GM23248 (cell line): ENCODE results near the gene CHDH. TPM values are rescaled to one million over a fixed set of nuclear protein-coding genes. Genes with fewer than 3 reads are reported as not detected.

Experiments used
- DNase-seq: peaks from one replicate; pipeline ENCODE4 v3.0.0-alpha.2; 2015
- H2AFZ ChIP-seq: fragments of 200-600 bp; sonication (generic); 2 replicates; pipeline ENCODE4 v1.6.1; 2016; ENCODE audit warnings: antibody characterized with exemption
- H3F3A ChIP-seq: fragments of 200-600 bp; sonication (generic); 2 replicates; pipeline ENCODE4 v1.6.1; 2016; ENCODE audit warnings: mild to moderate bottlenecking, antibody characterized with exemption, mixed run types; ENCODE audit not compliant: insufficient read depth
- H3K27ac ChIP-seq: fragments of 200-600 bp; sonication (generic); 2 replicates; pipeline ENCODE4 v1.5.1; 2016; ENCODE audit warnings: mild to moderate bottlenecking
- H3K27me3 ChIP-seq: fragments of 200-600 bp; sonication (generic); replicated peaks from 2 replicates; pipeline ENCODE4 v1.6.1; 2016; ENCODE audit warnings: mild to moderate bottlenecking; ENCODE audit not compliant: insufficient read depth
- H3K36me3 ChIP-seq: fragments of 200-600 bp; sonication (generic); 2 replicates; pipeline ENCODE4 v1.6.1; 2016; ENCODE audit warnings: low read depth, mild to moderate bottlenecking
- H3K4me1 ChIP-seq: fragments of 200-600 bp; sonication (generic); 2 replicates; pipeline ENCODE4 v1.6.1; 2016; ENCODE audit warnings: mild to moderate bottlenecking; ENCODE audit not compliant: insufficient read depth
- H3K4me2 ChIP-seq: fragments of 200-600 bp; sonication (generic); one replicate; pipeline ENCODE4 v1.6.1; 2016; ENCODE audit warnings: mild to moderate bottlenecking; ENCODE audit not compliant: unreplicated experiment
- H3K4me3 ChIP-seq: fragments of 200-600 bp; sonication (generic); 2 replicates; pipeline ENCODE4 v1.5.1; 2016; ENCODE audit warnings: mild to moderate bottlenecking
- H3K79me2 ChIP-seq: fragments of 200-600 bp; sonication (generic); 2 replicates; pipeline ENCODE4 v1.6.1; 2016; ENCODE audit warnings: mild to moderate bottlenecking; ENCODE audit not compliant: insufficient read depth
- H3K9ac ChIP-seq: fragments of 200-600 bp; sonication (generic); 2 replicates; pipeline ENCODE4 v1.6.1; 2016; ENCODE audit warnings: mild to moderate bottlenecking
- H3K9me2 ChIP-seq: fragments of 200-600 bp; sonication (generic); 2 replicates; pipeline ENCODE4 v1.6.1; 2016; ENCODE audit warnings: mixed run types, mild to moderate bottlenecking, moderate library complexity; ENCODE audit not compliant: insufficient read depth
- H3K9me3 ChIP-seq: fragments of 200-600 bp; sonication (generic); one replicate; pipeline ENCODE4 v1.6.1; 2017; ENCODE audit warnings: low read depth
- H4K20me1 ChIP-seq: fragments of 200-600 bp; sonication (generic); 2 replicates; pipeline ENCODE4 v1.6.0; 2016; ENCODE audit not compliant: insufficient read depth
- EZH2 ChIP-seq: fragments of 200-600 bp; sonication (generic); IDR thresholded peaks from 2 replicates; pipeline ENCODE4 v1.6.1; 2018; ENCODE audit warnings: antibody characterized with exemption, mild to moderate bottlenecking; ENCODE audit not compliant: insufficient read depth, poor library complexity, severe bottlenecking
- EZH2phosphoT487 ChIP-seq: fragments of 200-600 bp; sonication (generic); IDR thresholded peaks from 2 replicates; pipeline ENCODE4 v1.6.1; 2018; ENCODE audit warnings: antibody characterized with exemption, moderate library complexity, mild to moderate bottlenecking, low read depth; ENCODE audit not compliant: insufficient read depth
- WGBS, 2 experiments: methylation state at CpG; one replicate each; pipeline ENCODE4 v1.1.6; 2015 to 2017; ENCODE audit warnings: low lambda C conversion rate in 2 of 2, low coverage in 1 of 2; ENCODE audit errors: missing lambda C conversion rate in 2 of 2; 5-methylcytosine and 5-hydroxymethylcytosine counted together
- in situ Hi-C: fragments of 300-500 bp; cut with MboI; formaldehyde crosslinking; loops from 2 replicates; pipeline ENCODE4 v1.15.0; 2020
- polyA plus RNA-seq: library from polyadenylated mRNA; unstranded; fragments of >200 nt; fragmentation: Nextera tagmentation; extraction: Ambion mirVana; gene quantifications from 2 replicates; pipeline ENCODE4 v1.2.1, GENCODE V29; 2016
- total RNA-seq: library from RNA; depleted of rRNA; stranded (reverse); fragments of >200 nt; shearing (Covaris generic); gene quantifications from 2 replicates; pipeline ENCODE4 v1.2.3, GENCODE V29; 2014

Gene CHDH
- total and polyA plus RNA-seq, 2 experiments from 2014 or later = 0.11 TPM; not detected in 1

GRCh38 chr3:53800041-53800906, 45.9 kb downstream of the CHDH start:
- no peak overlapping the region for H3K9ac ChIP-seq
- H3K4me3 ChIP-seq = no peak overlapping the region
- H3K9me2 ChIP-seq = no peaks in the 10 kb centered on the region
- in situ Hi-C loops = no loop called here
- H3K79me2 ChIP-seq = no peaks in the 10 kb centered on the region
- DNase-seq = no peak
- no peaks in the 10 kb centered on the region for H4K20me1 ChIP-seq
- H3K27me3 ChIP-seq = no peaks in the 10 kb centered on the region
- no peaks in the 10 kb centered on the region for H3K36me3 ChIP-seq
- peaks cover 15% of the 10 kb centered on the region for H3K4me1 ChIP-seq
- 0 out of 2 replicates have a peak, but pooled peaks cover 7% of the 10 kb centered on the region for H3F3A ChIP-seq
- H2AFZ ChIP-seq = no peak overlapping the region
- H3K9me3 ChIP-seq = no peaks in the 10 kb centered on the region
- TF ChIP-seq EZH2 (no peak), EZH2phosphoT487 (no peak)
- H3K27ac ChIP-seq = no peak overlapping the region
- 60 to 67% methylated on average over 16 of the region's 16 CpGs for WGBS, 2 experiments
- H3K4me2 ChIP-seq = no peak overlapping the region

- Histone ChIP-seq H3K9me3 (no peaks in the 10 kb centered on the region), H3K27ac (no peak overlapping the region), H3F3A (0 out of 2 replicates have a peak, but pooled peaks cover 7% of the 10 kb centered on the region), H3K9me2 (no peaks in the 10 kb centered on the region), H3K27me3 (no peaks in the 10 kb centered on the region), H2AFZ (no peak overlapping the region), H3K4me1 (peaks cover 14% of the 10 kb centered on the region), H4K20me1 (no peaks in the 10 kb centered on the region), H3K4me2 (no peak overlapping the region), H3K4me3 (no peak overlapping the region), H3K9ac (no peak overlapping the region), H3K79me2 (no peaks in the 10 kb centered on the region), H3K36me3 (no peaks in the 10 kb centered on the region)
- WGBS, 2 experiments = 93 to 95% methylated on average over 12 of the region's 12 CpGs
- in situ Hi-C loops = no loop called here
- no peak for TF ChIP-seq EZH2
- no peak for TF ChIP-seq EZH2phosphoT487
- peak; percentile 38 for DNase-seq
Measured at GRCh38 chr3:53799338-53799865, 46.8 kb downstream of the CHDH start.

GRCh38 chr3:53798144-53798543, 48.1 kb downstream of the CHDH start:
- in situ Hi-C loops = no loop called here
- H3K36me3 ChIP-seq = no peaks in the 10 kb centered on the region
- H3K4me3 ChIP-seq = no peak overlapping the region
- no peak overlapping the region for H2AFZ ChIP-seq
- no peaks in the 10 kb centered on the region for H3K27me3 ChIP-seq
- no peaks in the 10 kb centered on the region for H4K20me1 ChIP-seq
- WGBS, 2 experiments = 72 to 77% methylated on average over 8 of the region's 8 CpGs
- no peaks in the 10 kb centered on the region for H3K9me2 ChIP-seq
- H3K9me3 ChIP-seq = no peaks in the 10 kb centered on the region
- no peak overlapping the region for H3K4me2 ChIP-seq
- peaks cover 11% of the 10 kb centered on the region for H3K4me1 ChIP-seq
- DNase-seq = no peak
- H3K9ac ChIP-seq = no peak overlapping the region
- H3K79me2 ChIP-seq = no peaks in the 10 kb centered on the region
- TF ChIP-seq EZH2 = no peak
- no peak for TF ChIP-seq EZH2phosphoT487
- 0 out of 2 replicates have a peak, but pooled peaks cover 7% of the 10 kb centered on the region for H3F3A ChIP-seq
- H3K27ac ChIP-seq = no peak overlapping the region

GRCh38 chr3:53795789-53796560, 50.2 kb downstream of the CHDH start:
- no peaks in the 10 kb centered on the region for H3K9me2 ChIP-seq
- in situ Hi-C loops = no loop called here
- no peaks in the 10 kb centered on the region for H4K20me1 ChIP-seq
- H3K9ac ChIP-seq = no peak overlapping the region
- H3K36me3 ChIP-seq = no peaks in the 10 kb centered on the region
- DNase-seq = no peak
- H3K4me1 ChIP-seq = peaks cover 11% of the 10 kb centered on the region
- no peak overlapping the region for H3K4me2 ChIP-seq
- TF ChIP-seq EZH2 = no peak
- TF ChIP-seq EZH2phosphoT487 = no peak
- H3K9me3 ChIP-seq = no peaks in the 10 kb centered on the region
- no peaks in the 10 kb centered on the region for H3K79me2 ChIP-seq
- no peak overlapping the region for H2AFZ ChIP-seq
- 0 out of 2 replicates have a peak, but pooled peaks cover 7% of the 10 kb centered on the region for H3F3A ChIP-seq
- H3K27me3 ChIP-seq = no peaks in the 10 kb centered on the region
- 57 to 60% methylated on average over 12 of the region's 12 CpGs for WGBS, 2 experiments
- H3K27ac ChIP-seq = no peak overlapping the region
- no peak overlapping the region for H3K4me3 ChIP-seq
